ENCODE results near the gene CFAP61. TPM values are rescaled to one million over a fixed set of nuclear protein-coding genes. Genes with fewer than 3 reads are reported as not detected.

Gene CFAP61
- total RNA-seq, 1 experiment from 2014 or later, result not detected

GRCh38 chr20:20404633-20405032 lies 352.3 kb downstream of the CFAP61 start:
- Histone ChIP-seq H3K4me1 (ENCODE audit: insufficient read depth, low read length) (no peaks in the 10 kb centered on the region), H3K27ac (ENCODE audit: low read length) (no peak overlapping the region), H3K27me3 (ENCODE audit: low read length) (no peaks in the 10 kb centered on the region), H3K9me2 (replicated peaks; ENCODE audit: low read length) (no peaks in the 10 kb centered on the region), H3F3A (ENCODE audit: low read length, unreplicated experiment) (no peaks in the 10 kb centered on the region), H3K9me3 (ENCODE audit: low read length) (no peaks in the 10 kb centered on the region), H3K4me3 (ENCODE audit: low read length) (no peak overlapping the region), H3K79me2 (ENCODE audit: low read length) (no peaks in the 10 kb centered on the region), H3K36me3 (ENCODE audit: low read depth, low read length) (no peaks in the 10 kb centered on the region), H3K9ac (ENCODE audit: low read length) (no peak overlapping the region), H3K4me2 (ENCODE audit: low read length) (no peak overlapping the region), H4K20me1 (ENCODE audit: low read length) (no peaks in the 10 kb centered on the region), H2AFZ (ENCODE audit: low read length) (no peak overlapping the region)
- BruUV-seq (replicated peaks), result no TSS peak
- no peak for TF ChIP-seq EZH2 (IDR thresholded peaks at IDR 0.05; ENCODE audit: low read length, unreplicated experiment)
- TF ChIP-seq CTCF (conservative IDR thresholded peaks at IDR 0.05; ENCODE audit: low read depth, low read length), result no peak
- no peak for TF ChIP-seq EZH2phosphoT487 (IDR thresholded peaks at IDR 0.05; ENCODE audit: borderline replicate concordance, low read length)
- POLR2A ChIA-PET (ENCODE audit: unreplicated experiment), result no interaction called here
- DNase-seq, result no peak
- ATAC-seq, result no peak
- intact Hi-C loops (cut with micrococcal nuclease), result no loop called here
- CTCF ChIA-PET, result no interaction called here

- H3K36me3 ChIP-seq (ENCODE audit: low read depth, low read length), result no peaks in the 10 kb centered on the region
- ATAC-seq (no peak), DNase-seq (no peak)
- TF ChIP-seq EZH2 (IDR thresholded peaks at IDR 0.05; ENCODE audit: low read length, unreplicated experiment), result no peak
- TF ChIP-seq CTCF (conservative IDR thresholded peaks at IDR 0.05; ENCODE audit: low read depth, low read length), result no peak
- TF ChIP-seq EZH2phosphoT487 (IDR thresholded peaks at IDR 0.05; ENCODE audit: borderline replicate concordance, low read length), result no peak
- no peak overlapping the region for H3K4me3 ChIP-seq (ENCODE audit: low read length)
- H4K20me1 ChIP-seq (ENCODE audit: low read length), result no peaks in the 10 kb centered on the region
- no peak overlapping the region for H3K27ac ChIP-seq (ENCODE audit: low read length)
- no peak overlapping the region for H3K9ac ChIP-seq (ENCODE audit: low read length)
- H3K4me1 ChIP-seq (ENCODE audit: insufficient read depth, low read length), result no peaks in the 10 kb centered on the region
- ChIA-PET POLR2A (ENCODE audit: unreplicated experiment) (no interaction called here), CTCF (no interaction called here)
- H3K27me3 ChIP-seq (ENCODE audit: low read length), result no peaks in the 10 kb centered on the region
- no TSS peak for BruUV-seq (replicated peaks)
- no peaks in the 10 kb centered on the region for H3F3A ChIP-seq (ENCODE audit: low read length, unreplicated experiment)
- no peaks in the 10 kb centered on the region for H3K79me2 ChIP-seq (ENCODE audit: low read length)
- H3K4me2 ChIP-seq (ENCODE audit: low read length), result no peak overlapping the region
- intact Hi-C loops (cut with micrococcal nuclease), result no loop called here
- no peak overlapping the region for H2AFZ ChIP-seq (ENCODE audit: low read length)
- H3K9me3 ChIP-seq (ENCODE audit: low read length), result no peaks in the 10 kb centered on the region
- no peaks in the 10 kb centered on the region for H3K9me2 ChIP-seq (replicated peaks; ENCODE audit: low read length)
These were observed 353.3 kb downstream of the CFAP61 start for GRCh38 chr20:20405623-20406022.

GRCh38 chr20:20406306-20406705 lies 354.0 kb downstream of the CFAP61 start:
- ATAC-seq (no peak), DNase-seq (no peak)
- intact Hi-C loops (cut with micrococcal nuclease), result no loop called here
- Histone ChIP-seq H3K4me3 (ENCODE audit: low read length) (no peak overlapping the region), H3K36me3 (ENCODE audit: low read depth, low read length) (no peaks in the 10 kb centered on the region), H3K9me3 (ENCODE audit: low read length) (no peaks in the 10 kb centered on the region), H3K27ac (ENCODE audit: low read length) (no peak overlapping the region), H3K9ac (ENCODE audit: low read length) (no peak overlapping the region), H3K4me2 (ENCODE audit: low read length) (no peak overlapping the region), H2AFZ (ENCODE audit: low read length) (no peak overlapping the region), H3K4me1 (ENCODE audit: insufficient read depth, low read length) (no peaks in the 10 kb centered on the region), H4K20me1 (ENCODE audit: low read length) (no peaks in the 10 kb centered on the region), H3K27me3 (ENCODE audit: low read length) (no peaks in the 10 kb centered on the region), H3K79me2 (ENCODE audit: low read length) (no peaks in the 10 kb centered on the region), H3K9me2 (replicated peaks; ENCODE audit: low read length) (no peaks in the 10 kb centered on the region), H3F3A (ENCODE audit: low read length, unreplicated experiment) (no peaks in the 10 kb centered on the region)
- no TSS peak for BruUV-seq (replicated peaks)
- TF ChIP-seq EZH2phosphoT487 (IDR thresholded peaks at IDR 0.05; ENCODE audit: borderline replicate concordance, low read length) (no peak), CTCF (conservative IDR thresholded peaks at IDR 0.05; ENCODE audit: low read depth, low read length) (no peak), EZH2 (IDR thresholded peaks at IDR 0.05; ENCODE audit: low read length, unreplicated experiment) (no peak)
- ChIA-PET POLR2A (ENCODE audit: unreplicated experiment) (no interaction called here), CTCF (interaction anchor here (0.6 kb wide), 1 partner anchor 664 kb away, joined by 3 read pairs; no protein-coding TSS in a partner anchor)
